ENCODE data around the gene FLNB.

FLNB gene, protein sequence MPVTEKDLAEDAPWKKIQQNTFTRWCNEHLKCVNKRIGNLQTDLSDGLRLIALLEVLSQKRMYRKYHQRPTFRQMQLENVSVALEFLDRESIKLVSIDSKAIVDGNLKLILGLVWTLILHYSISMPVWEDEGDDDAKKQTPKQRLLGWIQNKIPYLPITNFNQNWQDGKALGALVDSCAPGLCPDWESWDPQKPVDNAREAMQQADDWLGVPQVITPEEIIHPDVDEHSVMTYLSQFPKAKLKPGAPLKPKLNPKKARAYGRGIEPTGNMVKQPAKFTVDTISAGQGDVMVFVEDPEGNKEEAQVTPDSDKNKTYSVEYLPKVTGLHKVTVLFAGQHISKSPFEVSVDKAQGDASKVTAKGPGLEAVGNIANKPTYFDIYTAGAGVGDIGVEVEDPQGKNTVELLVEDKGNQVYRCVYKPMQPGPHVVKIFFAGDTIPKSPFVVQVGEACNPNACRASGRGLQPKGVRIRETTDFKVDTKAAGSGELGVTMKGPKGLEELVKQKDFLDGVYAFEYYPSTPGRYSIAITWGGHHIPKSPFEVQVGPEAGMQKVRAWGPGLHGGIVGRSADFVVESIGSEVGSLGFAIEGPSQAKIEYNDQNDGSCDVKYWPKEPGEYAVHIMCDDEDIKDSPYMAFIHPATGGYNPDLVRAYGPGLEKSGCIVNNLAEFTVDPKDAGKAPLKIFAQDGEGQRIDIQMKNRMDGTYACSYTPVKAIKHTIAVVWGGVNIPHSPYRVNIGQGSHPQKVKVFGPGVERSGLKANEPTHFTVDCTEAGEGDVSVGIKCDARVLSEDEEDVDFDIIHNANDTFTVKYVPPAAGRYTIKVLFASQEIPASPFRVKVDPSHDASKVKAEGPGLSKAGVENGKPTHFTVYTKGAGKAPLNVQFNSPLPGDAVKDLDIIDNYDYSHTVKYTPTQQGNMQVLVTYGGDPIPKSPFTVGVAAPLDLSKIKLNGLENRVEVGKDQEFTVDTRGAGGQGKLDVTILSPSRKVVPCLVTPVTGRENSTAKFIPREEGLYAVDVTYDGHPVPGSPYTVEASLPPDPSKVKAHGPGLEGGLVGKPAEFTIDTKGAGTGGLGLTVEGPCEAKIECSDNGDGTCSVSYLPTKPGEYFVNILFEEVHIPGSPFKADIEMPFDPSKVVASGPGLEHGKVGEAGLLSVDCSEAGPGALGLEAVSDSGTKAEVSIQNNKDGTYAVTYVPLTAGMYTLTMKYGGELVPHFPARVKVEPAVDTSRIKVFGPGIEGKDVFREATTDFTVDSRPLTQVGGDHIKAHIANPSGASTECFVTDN (N-terminal part only)

DNA sequence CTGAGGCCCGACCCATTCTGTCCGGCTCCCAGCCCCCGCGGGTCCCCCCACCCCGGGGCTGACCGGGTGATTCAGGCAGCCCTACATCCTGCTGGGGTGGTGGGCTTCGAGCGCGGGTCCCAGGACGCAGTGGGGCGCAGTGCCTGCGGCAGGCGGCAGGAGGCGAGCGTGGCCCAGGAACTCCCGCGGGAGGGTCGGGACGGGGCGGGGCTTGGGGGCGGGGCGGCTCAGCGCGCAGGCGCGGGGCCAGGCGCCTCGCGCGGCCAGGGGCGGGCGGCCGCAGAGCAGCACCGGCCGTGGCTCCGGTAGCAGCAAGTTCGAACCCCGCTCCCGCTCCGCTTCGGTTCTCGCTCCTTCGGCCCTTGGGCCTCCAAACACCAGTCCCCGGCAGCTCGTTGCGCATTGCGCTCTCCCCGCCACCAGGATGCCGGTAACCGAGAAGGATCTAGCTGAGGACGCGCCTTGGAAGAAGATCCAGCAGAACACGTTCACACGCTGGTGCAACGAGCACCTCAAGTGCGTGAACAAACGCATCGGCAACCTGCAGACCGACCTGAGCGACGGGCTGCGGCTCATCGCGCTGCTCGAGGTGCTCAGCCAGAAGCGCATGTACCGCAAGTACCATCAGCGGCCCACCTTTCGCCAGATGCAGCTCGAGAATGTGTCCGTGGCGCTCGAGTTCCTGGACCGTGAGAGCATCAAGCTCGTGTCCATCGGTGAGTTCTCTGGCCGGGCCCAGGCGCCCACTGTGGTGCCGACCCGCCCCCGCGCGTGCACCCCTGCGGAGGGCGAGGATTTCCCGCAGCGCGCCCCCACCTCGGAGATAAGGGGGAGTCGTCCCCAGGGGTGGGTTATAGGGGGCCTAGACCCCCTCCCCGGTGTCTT is at the start of gene FLNB:
FLNB (plus strand) TSS at position 282 of the 885 bp plus-strand sequence; CDS start at position 425, 143 bp downstream.
- DNase-seq, result peak; percentile 89

DNA sequence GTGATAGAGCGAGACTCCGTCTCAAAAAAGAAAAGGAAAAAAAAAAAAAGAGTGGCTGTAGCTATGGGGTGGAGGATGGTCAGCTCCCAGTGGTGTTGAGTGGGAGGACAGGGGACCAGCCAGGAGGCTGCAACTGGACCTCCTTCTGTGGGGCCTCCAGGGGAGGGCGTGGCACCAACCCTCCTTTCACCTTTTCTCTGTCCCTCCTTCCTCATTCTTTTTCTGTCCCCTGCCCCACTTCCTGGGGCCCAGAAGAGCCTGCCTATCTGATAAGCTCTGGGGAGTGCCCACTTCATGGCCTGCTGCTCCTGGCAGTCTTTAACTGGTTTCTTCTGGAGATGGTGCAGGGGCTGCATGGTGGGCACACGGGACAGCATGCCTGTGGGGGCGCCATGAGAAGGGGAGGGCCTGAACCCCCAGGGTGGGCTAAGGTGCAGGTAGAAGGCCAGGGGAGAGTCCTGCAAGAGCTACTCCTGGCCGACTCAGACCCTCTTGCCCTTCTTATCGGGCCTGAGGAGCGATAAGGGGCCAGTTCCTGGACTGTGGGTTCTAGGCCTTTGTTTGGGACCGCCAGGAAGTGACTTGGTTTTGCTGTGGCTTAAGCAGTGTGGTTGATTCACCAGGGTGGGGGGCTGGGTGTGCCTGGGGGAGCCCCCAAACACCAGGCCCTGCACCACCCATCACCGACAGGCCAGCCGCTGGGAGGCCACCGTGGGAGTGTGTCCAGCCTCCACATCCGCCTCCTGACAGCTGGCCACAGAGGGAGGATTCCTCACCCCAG is 49.4 kb upstream of the FLNB start:
- no peak for DNase-seq

DNA sequence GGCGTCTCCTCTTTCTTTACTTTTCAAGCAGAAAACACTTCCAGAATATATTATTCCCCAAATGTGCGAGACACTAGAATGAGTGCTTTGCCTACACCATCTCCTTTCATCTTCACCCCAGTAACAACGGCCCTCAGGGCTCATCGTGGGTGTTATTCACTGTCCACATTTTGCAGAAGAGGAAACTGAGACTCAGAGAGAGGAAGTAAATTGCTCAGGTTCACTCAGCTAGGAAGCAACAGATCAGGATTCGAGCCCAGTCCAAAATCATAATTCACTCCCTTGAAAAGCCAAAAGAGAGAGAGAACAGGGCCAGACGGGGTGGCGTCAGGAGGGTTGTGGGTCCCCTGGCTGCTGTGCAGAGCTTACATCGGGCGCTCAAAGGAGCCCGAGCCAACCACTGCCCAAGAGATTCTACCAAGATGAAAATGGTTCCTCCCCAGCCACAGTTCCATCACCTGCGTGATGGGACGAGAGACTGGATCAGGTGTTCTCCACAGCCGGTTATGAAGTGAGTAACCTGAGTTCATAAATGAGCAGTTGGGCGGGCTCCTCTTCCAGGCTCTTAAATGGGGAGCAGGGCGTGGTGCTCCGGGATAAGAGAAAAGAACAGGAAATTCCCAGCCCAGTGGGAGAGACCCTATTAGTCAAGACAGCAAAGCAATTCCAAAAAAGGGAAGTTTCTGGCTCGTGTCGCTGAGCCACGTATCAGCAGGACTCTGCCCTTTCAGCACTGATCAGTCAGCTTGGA is 48.6 kb upstream of the FLNB start:
- no peak for DNase-seq

DNA sequence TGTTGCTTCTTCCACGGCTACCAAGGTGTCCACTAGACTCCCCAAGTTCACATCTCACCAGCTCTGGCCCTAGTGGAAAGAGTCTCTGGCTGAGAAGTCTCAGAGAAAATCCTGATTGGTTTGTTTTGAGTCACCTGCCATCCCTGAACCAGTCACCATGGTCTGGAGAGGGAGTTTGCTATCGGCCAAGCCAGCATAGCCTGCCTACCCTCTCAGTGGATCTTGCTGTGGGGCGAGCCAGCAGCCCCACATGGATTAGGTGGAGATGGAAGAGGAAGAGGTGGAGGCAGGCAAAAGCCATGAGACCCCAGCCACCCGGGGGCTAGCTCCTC is 48.1 kb upstream of the FLNB start:
- DNase-seq, result no peak

DNA sequence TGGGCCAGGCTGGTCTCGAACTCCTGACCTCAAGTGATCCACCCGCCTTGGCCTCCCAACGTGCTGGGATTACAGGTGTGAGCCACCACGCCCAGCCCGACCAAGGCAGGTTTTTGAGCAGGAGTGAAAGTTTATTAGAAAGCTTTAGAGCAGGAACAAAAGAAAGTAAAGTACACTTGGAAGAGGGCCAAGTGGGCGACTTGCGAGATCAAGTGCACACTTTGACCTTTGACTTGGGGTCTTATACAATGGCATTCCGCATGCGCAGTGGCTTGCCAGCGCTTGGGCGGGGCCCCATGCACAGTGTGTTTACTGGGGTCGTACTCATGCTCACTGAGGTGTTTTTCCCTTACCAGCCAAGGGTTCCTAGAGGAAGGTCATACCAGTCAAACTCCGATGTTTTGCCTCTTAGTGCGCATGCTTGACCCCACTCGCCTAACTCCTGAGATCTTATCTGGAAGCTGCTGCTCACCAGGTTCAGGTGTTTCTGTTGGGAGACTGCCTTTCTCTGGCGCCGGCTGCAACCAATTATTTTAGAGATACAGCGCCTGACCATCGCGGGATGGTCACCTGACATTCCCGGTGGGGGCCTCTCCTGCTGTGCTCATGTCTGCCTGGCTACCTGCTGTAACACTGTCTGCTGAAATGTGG is 46.9 kb upstream of the FLNB start:
- no peak for DNase-seq

DNA sequence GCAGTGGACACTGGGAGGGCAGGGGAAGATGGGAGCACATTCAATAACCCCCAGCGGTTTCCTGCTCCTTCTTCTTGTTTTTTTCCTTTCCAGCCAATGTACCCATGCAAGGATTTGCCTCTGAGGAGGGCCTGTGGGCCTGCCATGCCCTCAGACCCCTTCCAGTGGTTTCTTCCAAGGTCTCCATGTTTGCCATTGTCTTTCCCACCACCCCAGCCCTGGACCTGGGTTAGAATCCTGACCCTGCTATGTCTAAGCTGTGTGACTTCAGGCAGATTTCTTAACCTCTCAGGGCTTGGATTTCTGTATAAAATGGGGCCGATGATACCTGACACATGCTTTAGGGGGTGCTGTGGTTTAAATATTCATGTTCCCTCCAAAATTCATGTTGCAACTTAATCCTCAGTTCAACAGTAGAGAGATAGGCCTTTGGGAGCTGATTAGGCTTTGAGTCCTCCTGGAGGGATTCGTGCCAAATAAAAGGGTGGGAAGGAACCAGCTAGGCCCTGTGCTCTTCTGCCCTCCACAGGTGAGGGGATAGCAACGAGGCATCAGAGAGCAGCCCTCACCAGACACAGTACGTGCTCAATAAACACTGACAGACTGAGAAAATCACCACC is 46.3 kb upstream of the FLNB start:
- DNase-seq, result no peak

DNA sequence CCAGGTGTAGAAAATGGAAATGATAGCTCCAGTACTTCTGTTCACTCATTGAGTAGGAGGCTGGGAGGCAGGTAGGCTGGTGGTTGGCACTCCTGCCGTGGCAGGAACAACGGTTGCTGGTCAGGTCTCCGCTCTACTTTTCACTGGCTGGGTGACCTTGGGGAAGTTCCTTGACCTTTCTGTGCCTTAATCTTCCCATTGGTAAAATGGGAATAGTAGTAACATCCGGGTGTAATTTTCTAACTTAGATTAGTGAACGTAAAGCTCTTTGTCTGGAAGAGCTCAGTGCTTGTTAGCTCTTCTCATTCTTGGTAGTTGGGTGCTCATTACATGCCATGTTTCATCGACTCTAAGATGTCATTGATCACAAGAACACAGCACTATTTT is 45.8 kb upstream of the FLNB start:
- no peak for DNase-seq

DNA sequence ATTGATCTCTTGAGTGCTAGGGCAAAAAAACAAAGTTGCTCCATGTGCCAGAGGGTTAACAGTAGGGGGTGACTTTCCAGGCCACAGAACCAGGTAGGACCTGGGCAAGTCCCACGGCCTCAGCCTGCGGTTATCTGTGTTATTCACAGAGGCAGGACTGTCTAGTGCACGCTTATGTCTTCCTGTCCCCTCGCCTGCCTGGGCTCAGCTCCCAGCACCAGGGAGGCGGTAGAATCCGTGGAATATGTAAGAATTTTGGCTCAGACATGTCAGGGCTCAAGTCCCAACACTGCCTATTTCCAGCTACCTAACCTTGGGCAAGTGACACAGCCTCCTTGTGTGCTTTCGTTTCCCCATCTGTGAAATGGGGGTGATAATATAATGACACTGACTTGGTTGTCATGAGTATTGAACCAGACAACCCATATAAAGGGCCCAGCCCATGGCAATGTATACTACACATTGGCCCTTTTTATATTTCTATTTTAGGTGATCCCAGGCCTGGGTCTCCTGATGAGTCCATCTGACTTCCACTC is 44.3 kb upstream of the FLNB start:
- DNase-seq, result no peak

DNA sequence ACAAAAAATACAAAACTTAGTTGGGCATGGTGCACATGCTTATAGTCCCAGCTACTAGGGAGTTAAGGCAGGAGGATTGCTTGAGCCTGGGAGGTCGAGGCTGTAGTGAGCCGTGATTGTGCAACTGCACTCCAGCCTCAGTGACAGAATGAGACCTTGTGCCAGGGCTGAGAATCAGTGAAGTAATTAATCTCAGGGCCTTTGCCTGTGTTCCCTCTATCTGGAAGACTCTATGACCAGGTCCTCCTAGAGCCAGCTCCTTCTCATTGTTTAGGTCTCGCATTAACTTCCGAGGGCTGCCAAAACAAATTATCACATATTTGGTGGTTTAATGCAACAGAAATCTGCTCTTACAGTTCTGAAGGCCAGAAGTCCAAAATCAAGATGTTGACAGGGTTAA is 41.4 kb upstream of the FLNB start:
- DNase-seq, result no peak

DNA sequence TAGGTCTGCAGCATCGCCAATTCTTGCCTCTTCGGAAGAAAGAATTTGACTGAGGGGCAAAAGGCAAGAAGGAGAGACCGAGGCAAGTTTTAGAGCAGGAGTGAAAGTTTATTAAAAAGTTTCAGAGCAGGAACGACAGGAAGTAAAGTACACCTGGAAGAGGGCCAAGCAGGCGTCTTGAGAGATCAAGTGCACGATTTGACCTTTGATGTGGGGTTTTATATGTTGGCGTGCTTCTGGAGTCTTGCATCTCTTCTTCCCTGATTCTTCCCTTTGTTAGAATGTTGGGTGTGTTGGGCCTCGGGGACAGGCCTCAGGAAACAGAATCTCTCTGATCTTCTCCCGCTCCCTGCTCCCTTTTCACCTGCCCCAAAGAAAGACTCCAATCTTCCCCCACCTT is 40.6 kb upstream of the FLNB start:
- DNase-seq, result no peak

DNA sequence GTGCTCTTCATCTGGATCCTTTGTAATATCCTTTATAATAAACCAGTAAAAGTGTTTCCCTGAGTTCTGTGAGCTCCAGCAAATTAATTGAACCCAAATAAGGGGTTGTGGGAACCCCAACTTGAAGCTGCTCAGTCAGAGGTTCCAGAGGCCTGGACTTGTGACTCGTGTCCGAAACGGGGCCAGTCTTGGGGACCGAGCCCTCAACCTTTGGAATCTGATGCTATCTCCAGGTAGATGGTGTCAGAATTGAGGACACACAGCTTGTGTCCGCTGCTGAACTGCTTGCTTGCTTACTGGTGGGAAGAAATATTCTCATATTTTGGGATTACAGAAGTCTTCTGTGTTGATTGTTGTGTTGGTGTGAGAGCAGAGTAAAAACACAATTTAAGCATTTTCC is 39.7 kb upstream of the FLNB start:
- no peak for DNase-seq

DNA sequence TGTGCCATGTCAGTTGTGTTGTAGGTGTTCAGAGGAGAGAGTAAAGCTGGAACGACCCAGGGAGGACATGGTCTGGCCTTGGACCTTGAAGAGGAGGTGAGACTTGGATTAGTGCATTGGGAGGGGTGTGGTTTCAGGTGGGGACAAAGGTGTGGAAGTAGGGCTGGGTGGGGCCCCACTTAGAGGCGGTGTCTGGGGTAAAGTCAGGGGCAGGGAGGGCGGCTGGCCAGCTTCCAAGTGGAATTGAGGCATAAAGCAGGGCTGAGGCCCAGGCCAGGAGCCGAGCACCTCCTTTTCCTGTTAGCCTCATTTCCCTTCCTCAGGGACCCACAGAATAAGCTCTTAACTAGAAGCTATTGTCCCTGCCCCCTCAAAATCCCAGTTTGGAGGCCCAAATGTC is 36.2 kb upstream of the FLNB start:
- DNase-seq, result no peak

DNA sequence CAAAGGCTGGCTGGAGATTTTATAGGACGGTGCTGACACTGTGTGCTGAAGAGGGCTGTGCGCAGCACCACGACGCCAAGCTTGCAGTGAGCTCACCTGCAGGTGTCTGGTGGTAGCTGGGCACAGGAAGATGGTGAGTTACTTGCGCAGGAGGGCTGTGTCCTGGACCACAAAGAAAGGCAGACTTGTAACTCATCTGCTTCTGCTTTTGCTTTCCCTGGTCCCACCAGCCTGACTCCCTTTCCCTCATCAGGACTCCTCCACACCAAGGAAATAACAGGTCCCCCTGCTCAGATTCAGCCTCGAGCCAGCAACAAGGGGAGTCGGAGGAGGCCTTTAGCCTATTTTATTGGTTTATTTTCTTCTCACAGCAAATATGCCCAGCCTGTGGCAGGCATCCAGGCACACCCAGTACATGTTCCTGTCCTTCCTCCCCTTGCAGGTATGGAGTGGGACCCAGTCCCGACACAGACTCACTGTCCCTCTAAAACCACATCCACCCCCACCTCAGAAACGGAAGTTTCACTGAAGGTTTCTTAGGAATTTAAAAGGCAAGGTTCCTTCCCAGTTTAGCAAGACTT is 35.6 kb upstream of the FLNB start:
- no peak for DNase-seq

DNA sequence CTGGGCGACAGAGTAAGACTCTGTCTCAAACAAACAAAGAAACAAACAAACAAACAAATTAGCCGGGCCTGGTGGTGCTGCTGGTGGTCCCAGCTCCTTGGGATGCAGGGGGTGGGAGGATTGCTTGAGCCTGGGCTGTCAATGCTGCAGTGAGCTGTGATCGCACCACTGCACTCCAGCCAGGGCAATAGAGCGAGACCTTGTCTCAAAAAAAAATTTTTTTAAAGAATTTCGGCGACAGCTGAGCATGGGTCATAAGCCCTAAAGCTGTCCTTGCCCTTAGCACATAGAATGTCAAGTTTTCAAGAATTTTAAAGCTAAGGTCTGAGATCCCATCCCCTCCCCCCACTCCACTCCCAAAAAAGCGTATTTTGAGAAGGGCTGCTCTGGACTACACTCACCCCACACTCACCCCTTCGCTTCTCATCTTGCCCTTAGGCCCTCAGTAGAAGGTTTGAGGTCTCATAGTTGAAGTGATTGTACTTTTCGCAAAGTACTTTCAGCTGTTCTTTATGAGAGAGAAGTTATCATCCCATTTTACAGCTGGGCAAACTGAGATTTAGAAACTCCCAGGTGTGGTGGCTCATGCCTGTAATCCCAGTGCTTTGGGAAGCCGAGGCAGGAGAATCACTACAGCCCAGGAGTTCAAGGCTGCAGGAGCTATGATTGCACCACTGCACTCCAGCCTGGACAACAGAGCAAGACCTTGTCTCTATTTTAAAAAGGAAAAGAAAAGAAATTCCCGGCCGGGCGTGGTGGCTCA is 34.3 kb upstream of the FLNB start:
- no peak for DNase-seq

DNA sequence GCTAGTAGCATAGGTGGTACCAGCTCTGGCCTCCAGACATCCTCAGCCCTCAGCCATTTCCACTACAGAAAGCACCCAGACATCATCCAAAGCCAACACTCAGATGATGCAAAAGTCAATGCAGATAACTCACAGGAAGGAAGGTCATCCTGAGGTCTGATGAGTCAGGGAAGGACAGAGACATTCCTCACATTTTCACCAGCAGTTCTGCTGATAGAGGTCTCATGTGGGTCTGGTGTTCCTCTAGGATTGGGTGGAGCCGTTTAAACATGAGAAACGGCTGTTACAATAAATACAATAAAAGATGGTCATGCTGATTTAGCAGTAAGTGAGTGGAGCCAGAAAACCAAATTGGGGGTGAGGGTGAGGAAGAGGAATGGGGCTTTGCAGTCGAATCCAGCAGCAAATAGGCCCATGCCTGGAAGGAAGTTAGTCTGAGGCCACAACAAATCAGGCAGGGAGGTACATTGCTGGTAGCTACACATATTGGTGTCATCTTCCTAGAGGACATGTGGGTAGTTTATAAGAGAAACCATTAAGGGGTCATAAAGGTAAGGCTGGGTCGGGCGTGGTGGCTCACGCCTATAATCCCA is 33.3 kb upstream of the FLNB start:
- no peak for DNase-seq

DNA sequence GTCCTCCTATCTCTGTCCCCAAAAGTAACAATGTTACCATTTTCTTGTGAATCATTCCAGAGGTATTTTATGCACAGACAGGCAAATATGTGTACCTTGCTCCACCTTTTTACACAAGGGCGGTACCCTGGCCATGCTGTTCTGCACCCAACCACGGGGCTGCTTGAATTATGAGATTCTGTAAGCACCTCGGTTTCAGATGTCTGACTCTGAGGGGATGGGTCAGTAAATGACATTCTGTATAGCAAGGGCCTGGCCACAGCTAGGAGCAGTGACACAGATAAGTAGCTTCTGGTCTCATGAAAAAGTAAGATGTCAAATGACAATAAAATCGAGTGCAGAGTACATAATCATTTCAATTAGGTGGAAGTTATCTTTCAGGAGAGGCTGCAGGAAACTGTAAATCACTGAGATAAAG is 30.4 kb upstream of the FLNB start:
- no peak for DNase-seq

DNA sequence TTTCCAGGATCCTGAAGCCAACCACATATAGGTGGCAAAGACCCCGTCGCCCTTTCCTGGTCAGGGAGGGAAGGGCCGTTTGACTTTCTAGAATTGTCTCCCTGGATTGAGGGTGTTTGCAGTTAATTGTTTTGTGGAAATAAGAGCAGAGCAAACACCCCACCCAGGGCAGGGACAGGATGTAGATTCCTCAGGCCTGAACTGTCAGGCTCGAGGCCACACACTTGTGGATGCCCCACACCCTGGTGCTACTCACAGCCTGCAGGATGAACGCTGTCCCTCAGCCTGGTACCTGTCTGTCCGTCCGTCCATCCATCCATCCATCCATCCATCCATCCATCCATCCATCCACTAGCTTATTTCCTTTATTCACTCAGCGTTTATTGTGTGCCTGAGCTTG is 29.9 kb upstream of the FLNB start:
- DNase-seq, result no peak

DNA sequence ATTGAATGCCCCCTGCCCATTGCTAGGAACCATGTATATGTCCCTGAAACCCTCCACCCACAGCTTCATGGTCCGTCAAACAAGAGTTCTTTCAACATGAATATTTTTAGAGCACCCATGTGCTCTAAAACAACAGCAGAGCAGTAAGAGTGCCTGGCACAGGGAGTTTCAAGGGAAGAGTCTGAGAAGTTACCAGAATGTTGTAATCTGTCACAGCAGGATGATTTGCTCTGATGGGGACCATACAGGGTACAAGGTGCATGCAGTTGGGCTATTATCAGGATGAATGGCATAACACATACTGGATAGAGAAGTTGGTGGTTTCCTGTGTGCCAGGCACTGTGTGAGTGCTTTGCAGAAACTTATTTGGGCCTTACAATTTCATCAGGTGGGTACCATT is 27.8 kb upstream of the FLNB start:
- no peak for DNase-seq

All from left hindlimb (tissue), 1 donor.